ENCODE data around the gene SECTM1.

GRCh38 chr17:82297280-82297713, 36.3 kb downstream of the SECTM1 start:
- TF ChIP-seq, protein P1, sequence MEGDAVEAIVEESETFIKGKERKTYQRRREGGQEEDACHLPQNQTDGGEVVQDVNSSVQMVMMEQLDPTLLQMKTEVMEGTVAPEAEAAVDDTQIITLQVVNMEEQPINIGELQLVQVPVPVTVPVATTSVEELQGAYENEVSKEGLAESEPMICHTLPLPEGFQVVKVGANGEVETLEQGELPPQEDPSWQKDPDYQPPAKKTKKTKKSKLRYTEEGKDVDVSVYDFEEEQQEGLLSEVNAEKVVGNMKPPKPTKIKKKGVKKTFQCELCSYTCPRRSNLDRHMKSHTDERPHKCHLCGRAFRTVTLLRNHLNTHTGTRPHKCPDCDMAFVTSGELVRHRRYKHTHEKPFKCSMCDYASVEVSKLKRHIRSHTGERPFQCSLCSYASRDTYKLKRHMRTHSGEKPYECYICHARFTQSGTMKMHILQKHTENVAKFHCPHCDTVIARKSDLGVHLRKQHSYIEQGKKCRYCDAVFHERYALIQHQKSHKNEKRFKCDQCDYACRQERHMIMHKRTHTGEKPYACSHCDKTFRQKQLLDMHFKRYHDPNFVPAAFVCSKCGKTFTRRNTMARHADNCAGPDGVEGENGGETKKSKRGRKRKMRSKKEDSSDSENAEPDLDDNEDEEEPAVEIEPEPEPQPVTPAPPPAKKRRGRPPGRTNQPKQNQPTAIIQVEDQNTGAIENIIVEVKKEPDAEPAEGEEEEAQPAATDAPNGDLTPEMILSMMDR (conservative IDR thresholded peaks at IDR 0.05 in 1 of 2, IDR thresholded peaks at IDR 0.05 in 1 of 2; ENCODE audit: extremely low read depth in 1 of 2, insufficient read depth in 1 of 2, low read depth in 1 of 2, low read length in 2 of 2): no peak
- no peak for TF ChIP-seq EZH2 (IDR thresholded peaks at IDR 0.05; ENCODE audit: borderline replicate concordance, low read length)

All from mammary epithelial cell (primary cell).